Cardiac fibroblast (primary cell): ENCODE results near the gene GARIN5A.

Experiments used
- DNase-seq, 2 donors: peaks; one replicate each; pipeline versions ENCODE4 v3.0.0 to v3.0.0-alpha.2; 2010; ENCODE audit warnings: low read depth in 2 of 2
- H3K4me3 ChIP-seq, 2 donors: replicated peaks in 1 of 2; 1 replicate in 1 of 2; 2 replicates in 1 of 2; pipeline ENCODE4 v1.5.1; 2011; ENCODE audit warnings: low read depth in 2 of 2, low read length in 2 of 2, mild to moderate bottlenecking in 2 of 2, moderate library complexity in 1 of 2
- CTCF ChIP-seq: IDR thresholded peaks from one replicate; pipeline ENCODE4 v1.5.1; 2011; ENCODE audit warnings: low read depth, mild to moderate bottlenecking, low read length, inconsistent platforms

Gene GARIN5A

DNA sequence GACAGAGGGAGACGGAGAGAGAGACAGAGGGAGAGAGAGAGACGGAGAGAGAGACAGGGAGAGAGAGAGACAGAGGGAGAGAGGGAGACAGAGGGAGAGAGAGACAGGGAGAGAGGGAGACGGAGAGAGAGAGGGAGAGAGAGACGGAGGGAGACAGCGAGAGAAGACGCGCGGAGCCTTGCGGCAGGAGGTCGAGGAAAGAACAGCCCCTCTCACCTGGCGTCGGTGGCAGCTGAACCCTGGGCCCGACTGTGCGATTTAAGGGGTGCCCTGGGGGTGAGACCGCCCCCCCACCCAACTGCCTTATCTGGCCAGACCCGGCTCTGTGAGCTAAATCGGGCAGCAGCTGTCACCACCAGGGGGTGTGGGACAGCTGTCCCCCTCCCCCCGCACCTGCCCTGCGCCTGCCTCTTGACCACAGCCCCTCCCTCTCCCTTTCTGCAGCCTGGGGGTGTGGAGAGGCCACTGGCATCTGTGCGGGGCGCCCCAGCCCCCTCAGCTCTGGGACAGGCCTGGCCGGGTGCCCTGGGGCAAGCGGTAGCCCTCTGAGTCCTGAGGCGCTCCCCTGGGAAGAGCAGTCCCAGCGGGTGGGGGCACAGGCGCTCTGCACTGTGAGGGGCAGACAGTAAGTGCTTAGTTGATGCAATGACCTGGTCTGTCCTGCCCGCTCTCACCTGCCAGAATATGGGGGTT is 23.6 kb upstream of the GARIN5A start:
- no peak overlapping the region for H3K4me3 ChIP-seq
- no peak for TF ChIP-seq CTCF
- DNase-seq = no peak

- DNase-seq = no peak
- no peak overlapping the region for H3K4me3 ChIP-seq
- TF ChIP-seq CTCF = no peak
Observed at GRCh38 chr19:50498219-50499056, 21.8 kb upstream of the GARIN5A start.

- no peak for TF ChIP-seq CTCF
- no peak for DNase-seq
- H3K4me3 ChIP-seq = no peak overlapping the region
Observed at GRCh38 chr19:50497022-50497405, 20.4 kb upstream of the GARIN5A start.

GRCh38 chr19:50496189-50497021 is 19.8 kb upstream of the GARIN5A start:
- TF ChIP-seq CTCF = no peak
- DNase-seq = peak in 1 of 2 donors; percentile 21
- H3K4me3 ChIP-seq = no peak overlapping the region

DNA sequence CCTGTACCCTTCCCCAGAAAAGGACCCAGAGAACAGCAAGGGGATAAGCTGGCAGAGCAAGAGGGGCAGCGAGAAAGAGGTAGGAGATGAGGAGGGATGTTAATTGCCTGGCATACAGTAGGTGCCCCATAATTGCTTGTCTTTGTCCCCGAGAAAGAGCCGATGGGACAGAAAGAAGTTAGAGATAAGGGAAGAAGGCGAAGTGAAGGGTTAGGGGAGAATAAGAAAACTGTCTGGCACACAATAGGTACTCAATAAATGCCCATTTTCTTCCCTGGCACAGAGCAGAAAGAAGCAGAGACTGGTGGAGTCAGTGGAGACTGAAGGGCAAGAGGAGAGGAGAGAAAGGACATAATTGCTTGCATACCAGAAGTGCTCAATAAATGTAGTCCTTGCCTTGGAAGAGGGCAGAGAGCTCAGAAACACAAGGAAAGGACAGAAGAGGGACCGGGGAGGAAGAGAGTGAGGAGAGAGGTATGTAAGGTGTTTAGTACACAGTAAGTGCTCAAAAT is 18.4 kb upstream of the GARIN5A start:
- TF ChIP-seq CTCF = no peak

GRCh38 chr19:50494186-50495019 is 17.8 kb upstream of the GARIN5A start:
- DNase-seq = no peak
- TF ChIP-seq CTCF = no peak
- no peak overlapping the region for H3K4me3 ChIP-seq

More for the DNA sequence above, 18.4 kb upstream of the GARIN5A start:
- no peak for DNase-seq
- no peak overlapping the region for H3K4me3 ChIP-seq
